A549 (cell line): Measurements from ENCODE around the gene MDC1. TPM values are rescaled to one million over a fixed set of nuclear protein-coding genes. Genes with fewer than 3 reads are reported as not detected.

Source experiments
- ATAC-seq, 2 experiments: fragments of 200-7000 bp in 1 of 2; fragments of >200 bp in 1 of 2; cut with Nextera tagmentation in 1 of 2; cut with Tn5 transposase in 1 of 2; 3 replicates each; pipeline versions ENCODE4 v1.8.0 to v1.9.1; 2018 to 2020; ENCODE audit warnings: mild to moderate bottlenecking in 1 of 2, moderate library complexity in 1 of 2
- CTCF ChIA-PET: fragments of 300-600 bp; sonication (Branson Sonifier 250); formaldehyde crosslinking; extraction: SDS; loops from one replicate; lab custom pipeline; 2021; ENCODE audit warnings: antibody characterized with exemption, inconsistent platforms; lab: Yijun Ruan, JAX
- POLR2A ChIA-PET: fragments of 350-600 bp; formaldehyde crosslinking; extraction: SDS; loops from one replicate; lab custom pipeline; 2021; ENCODE audit warnings: antibody characterized with exemption, inconsistent platforms; lab: Yijun Ruan, JAX
- DNase-seq, 2 experiments: peaks; one replicate each; pipeline versions ENCODE4 v3.0.0 to v3.0.0-alpha.2; 2011 to 2016; ENCODE audit warnings: low read depth in 1 of 2, low spot score in 1 of 2
- FAIRE-seq: peaks from 2 replicates; lab custom pipeline; 2011; peaks lifted over from hg19 to GRCh38; lab: Jason Lieb, UNC
- H3K27ac ChIP-seq, 2 experiments: fragments of >200 bp; sonication (Bioruptor Twin); formaldehyde crosslinking; 3 replicates each; pipeline ENCODE4 v1.5.1; 2016 to 2017
- H3K4me1 ChIP-seq: fragments of >200 bp; sonication (Bioruptor Twin); formaldehyde crosslinking; 3 replicates; pipeline ENCODE4 v1.6.1; 2016
- H3K4me2 ChIP-seq: fragments of >200 bp; sonication (Bioruptor Twin); formaldehyde crosslinking; 3 replicates; pipeline ENCODE4 v1.6.1; 2016
- H3K4me3 ChIP-seq: fragments of >200 bp; sonication (Bioruptor Twin); formaldehyde crosslinking; 3 replicates; pipeline ENCODE4 v1.5.1; 2016
- H3K9me3 ChIP-seq: fragments of >200 bp; sonication (Bioruptor Twin); formaldehyde crosslinking; 3 replicates; pipeline ENCODE4 v1.6.1; 2016
- BHLHE40 ChIP-seq: IDR thresholded peaks from 2 replicates; pipeline ENCODE4 v1.6.1; 2012; ENCODE audit warnings: low read depth, low read length, inconsistent platforms
- EHF ChIP-seq: fragments of 250-450 bp; sonication (Bioruptor Pico); IDR thresholded peaks from 2 replicates; pipeline ENCODE4 v1.5.0; 2020; ENCODE audit warnings: mild to moderate bottlenecking
- FOSB ChIP-seq: fragments of 250-450 bp; sonication (Bioruptor Pico); IDR thresholded peaks from 2 replicates; pipeline ENCODE4 v1.5.0; 2020; ENCODE audit warnings: mild to moderate bottlenecking, moderate library complexity
- HEYL ChIP-seq: fragments of 250-450 bp; sonication (Bioruptor Pico); IDR thresholded peaks from 2 replicates; pipeline ENCODE4 v1.8.0; 2021; ENCODE audit warnings: mild to moderate bottlenecking, moderate library complexity
- HMGXB4 ChIP-seq: fragments of 250-450 bp; sonication (Bioruptor Pico); IDR thresholded peaks from 2 replicates; pipeline ENCODE4 v1.5.0; 2021; ENCODE audit warnings: mild to moderate bottlenecking, moderate library complexity, borderline replicate concordance
- HOXA7 ChIP-seq: fragments of 250-450 bp; sonication (Bioruptor Pico); IDR thresholded peaks from 2 replicates; pipeline ENCODE4 v1.5.0; 2020; ENCODE audit warnings: mild to moderate bottlenecking, moderate library complexity
- JUN ChIP-seq, 2 experiments: fragments of >200 bp; sonication (Bioruptor Twin); formaldehyde crosslinking; IDR thresholded peaks; 2 replicates in 1 of 2; 3 replicates in 1 of 2; pipeline ENCODE4 v1.6.1; 2016 to 2017
- KDM1A ChIP-seq: fragments of 200-600 bp; sonication (generic); IDR thresholded peaks from 2 replicates; pipeline ENCODE4 v1.6.1; 2016; ENCODE audit warnings: low read depth, mild to moderate bottlenecking
- PBX3 ChIP-seq: IDR thresholded peaks from 2 replicates; pipeline ENCODE4 v1.6.1; 2012
- POLR2AphosphoS2 ChIP-seq: conservative IDR thresholded peaks from 2 replicates; pipeline ENCODE4 v1.6.1; 2012; ENCODE audit warnings: low read length, improper control_type of control experiment, inconsistent platforms
- RAD21 ChIP-seq, 2 experiments: fragments of >200 bp in 1 of 2; sonication (Bioruptor Twin) in 1 of 2; formaldehyde crosslinking in 1 of 2; IDR thresholded peaks in 1 of 2; conservative IDR thresholded peaks in 1 of 2; 2 replicates in 1 of 2; 3 replicates in 1 of 2; pipeline ENCODE4 v1.6.1; 2012 to 2018; ENCODE audit warnings: inconsistent platforms in 1 of 2
- RARB ChIP-seq: fragments of 250-450 bp; sonication (Bioruptor Pico); IDR thresholded peaks from 2 replicates; pipeline ENCODE4 v1.8.0; 2021; ENCODE audit warnings: mild to moderate bottlenecking, moderate library complexity
- TFCP2L1 ChIP-seq: fragments of 250-450 bp; sonication (Bioruptor Pico); IDR thresholded peaks from 2 replicates; pipeline ENCODE4 v1.5.0; 2021; ENCODE audit warnings: mild to moderate bottlenecking
- TP53 ChIP-seq: fragments of 250-450 bp; sonication (Bioruptor Pico); IDR thresholded peaks from 2 replicates; pipeline ENCODE4 v1.5.0; 2021; ENCODE audit warnings: mild to moderate bottlenecking, moderate library complexity
- WGBS: methylation state at CpG from one replicate; pipeline ENCODE4 v1.1.6; 2017; ENCODE audit errors: missing lambda C conversion rate; 5-methylcytosine and 5-hydroxymethylcytosine counted together
- polyA plus RNA-seq, 4 experiments: library from polyadenylated mRNA; depleted of rRNA in 3 of 4; stranded (reverse); fragments of >200 nt; fragmentation: RNase III in 1 of 4; extraction: RNeasy Plus Mini Kit Qiagen cat#74134 plus additional on column Dnase treatment in 1 of 4; gene quantifications; 2 replicates in 3 of 4; 3 replicates in 1 of 4; pipeline ENCODE4 v1.2.3, GENCODE V29; 2011 to 2017
- TF ChIP-seq, protein P1 (sequence below): IDR thresholded peaks from 2 replicates; pipeline ENCODE4 v1.6.1; 2012
- TF ChIP-seq, protein P2 (sequence below): fragments of 200-600 bp; sonication (generic); IDR thresholded peaks from 2 replicates; pipeline ENCODE4 v1.6.1; 2016; ENCODE audit warnings: antibody characterized with exemption, mild to moderate bottlenecking, moderate library complexity
- TF ChIP-seq, protein P3 (sequence below): fragments of 450-650 bp; IDR thresholded peaks from 2 replicates; pipeline ENCODE4 v1.6.1; 2014; ENCODE audit warnings: antibody characterized with exemption

Gene MDC1
- polyA plus RNA-seq, 2 of the 4 experiments (the other 2 are of a cell fraction): 8.2 to 16.5 TPM

GRCh38 chr6:30721198-30722024 is 4.3 kb upstream of the MDC1 start:
- WGBS: 1% methylated on average over 23 of the region's 71 CpGs

GRCh38 chr6:30720738-30721197 is 3.7 kb upstream of the MDC1 start:
- peaks cover 53% of the 10 kb centered on the region for H3K4me1 ChIP-seq
- peak overlapping the region; percentile 99 to 100 for H3K27ac ChIP-seq
- ChIA-PET CTCF (interaction anchor here (0.7 to 18.8 kb wide), 10 partner anchors 10 to 369 kb away, joined by 3 to 539 read pairs (median 13); partner anchors contain the start of genes DHX16 and NRM), POLR2A (interaction anchor here (0.6 to 3.5 kb wide), 8 partner anchors 30 to 106 kb away, joined by 3 to 12 read pairs (median 4); partner anchors contain the start of genes DHX16 and NRM)
- 0% methylated on average over 23 of the region's 29 CpGs for WGBS
- peak in 1 of 2 experiments; percentile 72 for DNase-seq
- no peaks in the 10 kb centered on the region for H3K9me3 ChIP-seq
- ATAC-seq: peak in 1 of 2 experiments; percentile 15; a peak in 2 of 6 replicates
- no peak for FAIRE-seq
- H3K4me3 ChIP-seq: peak overlapping the region; percentile 98
- TF ChIP-seq RAD21 (conservative IDR thresholded peaks at IDR 0.05 in 1 of 2, IDR thresholded peaks at IDR 0.05 in 1 of 2) (no peak), TFCP2L1 (CRISPR knock-in tag) (peak; percentile 85; the same call in 1 of the 2 replicates), RARB (CRISPR knock-in tag) (peak; percentile 82), HOXA7 (CRISPR knock-in tag) (peak; percentile 85; the same call in 1 of the 2 replicates), PBX3 (no peak), FOSB (CRISPR knock-in tag) (peak; percentile 78; the same call in 1 of the 2 replicates)
- TF ChIP-seq, protein P1, sequence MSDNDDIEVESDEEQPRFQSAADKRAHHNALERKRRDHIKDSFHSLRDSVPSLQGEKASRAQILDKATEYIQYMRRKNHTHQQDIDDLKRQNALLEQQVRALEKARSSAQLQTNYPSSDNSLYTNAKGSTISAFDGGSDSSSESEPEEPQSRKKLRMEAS: peak; percentile 59; the same call in 1 of the 2 replicates
- peak overlapping the region; percentile 52 for H3K4me2 ChIP-seq

More at GRCh38 chr6:30721198-30722024, 4.3 kb upstream of the MDC1 start:
- TF ChIP-seq JUN (IDR thresholded peaks at IDR 0.05): peak; percentile 57 to 74
- TF ChIP-seq HEYL (CRISPR knock-in tag): no peak
- no peak for TF ChIP-seq KDM1A
- peak; percentile 76; the same call in 1 of the 2 replicates for TF ChIP-seq TP53
- peak; percentile 23; the same call in 1 of the 2 replicates for TF ChIP-seq EHF (CRISPR knock-in tag)
- TF ChIP-seq BHLHE40: peak; percentile 45
- peak; percentile 38; the same call in 1 of the 2 replicates for TF ChIP-seq RARB (CRISPR knock-in tag)
- TF ChIP-seq, protein P2, sequence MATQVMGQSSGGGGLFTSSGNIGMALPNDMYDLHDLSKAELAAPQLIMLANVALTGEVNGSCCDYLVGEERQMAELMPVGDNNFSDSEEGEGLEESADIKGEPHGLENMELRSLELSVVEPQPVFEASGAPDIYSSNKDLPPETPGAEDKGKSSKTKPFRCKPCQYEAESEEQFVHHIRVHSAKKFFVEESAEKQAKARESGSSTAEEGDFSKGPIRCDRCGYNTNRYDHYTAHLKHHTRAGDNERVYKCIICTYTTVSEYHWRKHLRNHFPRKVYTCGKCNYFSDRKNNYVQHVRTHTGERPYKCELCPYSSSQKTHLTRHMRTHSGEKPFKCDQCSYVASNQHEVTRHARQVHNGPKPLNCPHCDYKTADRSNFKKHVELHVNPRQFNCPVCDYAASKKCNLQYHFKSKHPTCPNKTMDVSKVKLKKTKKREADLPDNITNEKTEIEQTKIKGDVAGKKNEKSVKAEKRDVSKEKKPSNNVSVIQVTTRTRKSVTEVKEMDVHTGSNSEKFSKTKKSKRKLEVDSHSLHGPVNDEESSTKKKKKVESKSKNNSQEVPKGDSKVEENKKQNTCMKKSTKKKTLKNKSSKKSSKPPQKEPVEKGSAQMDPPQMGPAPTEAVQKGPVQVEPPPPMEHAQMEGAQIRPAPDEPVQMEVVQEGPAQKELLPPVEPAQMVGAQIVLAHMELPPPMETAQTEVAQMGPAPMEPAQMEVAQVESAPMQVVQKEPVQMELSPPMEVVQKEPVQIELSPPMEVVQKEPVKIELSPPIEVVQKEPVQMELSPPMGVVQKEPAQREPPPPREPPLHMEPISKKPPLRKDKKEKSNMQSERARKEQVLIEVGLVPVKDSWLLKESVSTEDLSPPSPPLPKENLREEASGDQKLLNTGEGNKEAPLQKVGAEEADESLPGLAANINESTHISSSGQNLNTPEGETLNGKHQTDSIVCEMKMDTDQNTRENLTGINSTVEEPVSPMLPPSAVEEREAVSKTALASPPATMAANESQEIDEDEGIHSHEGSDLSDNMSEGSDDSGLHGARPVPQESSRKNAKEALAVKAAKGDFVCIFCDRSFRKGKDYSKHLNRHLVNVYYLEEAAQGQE: no peak
- TF ChIP-seq FOSB (CRISPR knock-in tag): peak; percentile 33; the same call in 1 of the 2 replicates
- TF ChIP-seq, protein P3, sequence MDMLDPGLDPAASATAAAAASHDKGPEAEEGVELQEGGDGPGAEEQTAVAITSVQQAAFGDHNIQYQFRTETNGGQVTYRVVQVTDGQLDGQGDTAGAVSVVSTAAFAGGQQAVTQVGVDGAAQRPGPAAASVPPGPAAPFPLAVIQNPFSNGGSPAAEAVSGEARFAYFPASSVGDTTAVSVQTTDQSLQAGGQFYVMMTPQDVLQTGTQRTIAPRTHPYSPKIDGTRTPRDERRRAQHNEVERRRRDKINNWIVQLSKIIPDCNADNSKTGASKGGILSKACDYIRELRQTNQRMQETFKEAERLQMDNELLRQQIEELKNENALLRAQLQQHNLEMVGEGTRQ: peak; percentile 90
- 0 out of 2 replicates have a peak, but pooled peaks have one; percentile 65 for TF ChIP-seq POLR2AphosphoS2
- TF ChIP-seq HOXA7 (CRISPR knock-in tag): peak; percentile 75
- TF ChIP-seq, protein P1: peak; percentile 69; the same call in 1 of the 2 replicates
- TF ChIP-seq HMGXB4: 0 out of 2 replicates have a peak, but pooled peaks have one; percentile 25
- POLR2A ChIA-PET: interaction anchor here (0.6 to 3.5 kb wide), 11 partner anchors 9 to 107 kb away, joined by 3 to 12 read pairs (median 4); partner anchors contain the start of genes DHX16, IER3 and NRM
- ATAC-seq (peak in 1 of 2 experiments; percentile 17; a peak in 4 of 6 replicates), DNase-seq (peak in 1 of 2 experiments; percentile 87), FAIRE-seq (no peak)
- H3K4me2 ChIP-seq: peak overlapping the region; percentile 96
- peaks cover 55% of the 10 kb centered on the region for H3K4me1 ChIP-seq
- H3K9me3 ChIP-seq: no peaks in the 10 kb centered on the region
- peak overlapping the region; percentile 99 to 100 for H3K27ac ChIP-seq
- peak overlapping the region; percentile 98 for H3K4me3 ChIP-seq
- CTCF ChIA-PET: interaction anchor here (0.7 to 18.8 kb wide), 26 partner anchors 10 to 369 kb away, joined by 3 to 539 read pairs (median 6); partner anchors contain the start of genes DHX16, NRM and VARS2
